ENCODE results near the gene JMJD7. TPM values are rescaled to one million over a fixed set of nuclear protein-coding genes. Genes with fewer than 3 reads are reported as not detected.

JMJD7 gene
- total RNA-seq, 2 donors from 2014 or later = 7.8 to 11.8 TPM

GRCh38 chr15:41801850-41802455, 25.9 kb upstream of the JMJD7 start:
- Histone ChIP-seq H3K4me3 (no peak overlapping the region), H3K9ac (ENCODE audit: low read depth in 2 of 2, low read length in 2 of 2) (no peak overlapping the region), H3K9me3 (no peaks in the 10 kb centered on the region), H3K36me3 (no peaks in the 10 kb centered on the region), H3K4me1 (no peaks in the 10 kb centered on the region), H3K27me3 (no peaks in the 10 kb centered on the region), H3K27ac (no peak overlapping the region)
- no peak for DNase-seq
- no peak for TF ChIP-seq CTCF (IDR thresholded peaks at IDR 0.05)
- intact Hi-C loops (cut with DNase I) = no loop called here

GRCh38 chr15:41804361-41804760, 23.5 kb upstream of the JMJD7 start:
- Histone ChIP-seq H3K9ac (ENCODE audit: low read depth in 2 of 2, low read length in 2 of 2) (no peak overlapping the region), H3K9me3 (no peaks in the 10 kb centered on the region), H3K27me3 (no peaks in the 10 kb centered on the region), H3K4me3 (no peak overlapping the region), H3K27ac (no peak overlapping the region), H3K36me3 (no peaks in the 10 kb centered on the region), H3K4me1 (no peaks in the 10 kb centered on the region)
- intact Hi-C loops (cut with DNase I) = no loop called here
- DNase-seq = no peak
- TF ChIP-seq CTCF (IDR thresholded peaks at IDR 0.05) = no peak

- H3K4me1 ChIP-seq = no peaks in the 10 kb centered on the region
- intact Hi-C loops (cut with DNase I) = no loop called here
- no peaks in the 10 kb centered on the region for H3K9me3 ChIP-seq
- H3K27me3 ChIP-seq = no peaks in the 10 kb centered on the region
- H3K4me3 ChIP-seq = no peak overlapping the region
- DNase-seq = no peak
- TF ChIP-seq CTCF (IDR thresholded peaks at IDR 0.05) = no peak
- no peak overlapping the region for H3K27ac ChIP-seq
- no peak overlapping the region for H3K9ac ChIP-seq (ENCODE audit: low read depth in 2 of 2, low read length in 2 of 2)
- H3K36me3 ChIP-seq = no peaks in the 10 kb centered on the region
These were observed 22.8 kb upstream of the JMJD7 start for GRCh38 chr15:41804916-41805666.

- DNase-seq = no peak
- Histone ChIP-seq H3K9me3 (no peaks in the 10 kb centered on the region), H3K27me3 (no peaks in the 10 kb centered on the region), H3K4me1 (no peaks in the 10 kb centered on the region), H3K4me3 (no peak overlapping the region), H3K9ac (ENCODE audit: low read depth in 2 of 2, low read length in 2 of 2) (no peak overlapping the region), H3K36me3 (no peaks in the 10 kb centered on the region), H3K27ac (no peak overlapping the region)
- no peak for TF ChIP-seq CTCF (IDR thresholded peaks at IDR 0.05)
- intact Hi-C loops (cut with DNase I) = no loop called here
These were observed 22.2 kb upstream of the JMJD7 start for GRCh38 chr15:41805711-41806110.

GRCh38 chr15:41806291-41807181, 21.4 kb upstream of the JMJD7 start:
- Histone ChIP-seq H3K36me3 (no peaks in the 10 kb centered on the region), H3K27me3 (no peaks in the 10 kb centered on the region), H3K27ac (no peak overlapping the region), H3K4me3 (no peak overlapping the region), H3K9ac (ENCODE audit: low read depth in 2 of 2, low read length in 2 of 2) (no peak overlapping the region), H3K9me3 (no peaks in the 10 kb centered on the region), H3K4me1 (no peaks in the 10 kb centered on the region)
- TF ChIP-seq CTCF (IDR thresholded peaks at IDR 0.05) = no peak
- no peak for DNase-seq
- intact Hi-C loops (cut with DNase I) = no loop called here
